Activated CD8-positive, alpha-beta memory T cell treated with anti-CD3 and anti-CD28 coated beads, Interleukin-2, amount 10 ng/mL, durations not matched to agents 7 days and 5 days (primary cell): ENCODE measurements around the gene EFEMP1. TPM values are rescaled to one million over a fixed set of nuclear protein-coding genes. Genes with fewer than 3 reads are reported as not detected.

Experiments
- ATAC-seq: fragments of 150-1000 bp; cut with Tn5 transposase; one replicate; pipeline ENCODE4 v1.10.0; 2021; ENCODE audit warnings: moderate library complexity
- CTCF ChIA-PET: fragments of 350-600 bp; sonication (Branson Sonifier 250); formaldehyde crosslinking; loops from one replicate; lab custom pipeline; 2021; ENCODE audit warnings: antibody characterized with exemption; lab: Charles Lee
- DNase-seq: peaks from one replicate; pipeline ENCODE4 v3.0.0-alpha.2; 2020
- H3K27ac Mint-ChIP-seq: one replicate; pipeline ENCODE4 v1.8.0; 2021; ENCODE audit warnings: mild to moderate bottlenecking, mixed read lengths
- H3K27me3 Mint-ChIP-seq: one replicate; pipeline ENCODE4 v1.8.0; 2021; ENCODE audit warnings: mixed read lengths
- H3K36me3 Mint-ChIP-seq: one replicate; pipeline ENCODE4 v1.8.0; 2021; ENCODE audit warnings: mild to moderate bottlenecking, mixed read lengths
- H3K4me1 Mint-ChIP-seq: one replicate; pipeline ENCODE4 v1.8.0; 2021; ENCODE audit warnings: mixed read lengths
- H3K4me3 Mint-ChIP-seq: one replicate; pipeline ENCODE4 v1.8.0; 2021; ENCODE audit warnings: mild to moderate bottlenecking, moderate library complexity, mixed read lengths
- H3K9me3 Mint-ChIP-seq: one replicate; pipeline ENCODE4 v1.8.0; 2022; ENCODE audit warnings: low read depth, mixed read lengths
- total RNA-seq, 2 experiments: library from RNA; stranded (reverse); gene quantifications; one replicate each; pipeline ENCODE4 v1.2.3, GENCODE V29; 2021

EFEMP1 gene
- total RNA-seq, 2 experiments from 2014 or later = not detected

DNA sequence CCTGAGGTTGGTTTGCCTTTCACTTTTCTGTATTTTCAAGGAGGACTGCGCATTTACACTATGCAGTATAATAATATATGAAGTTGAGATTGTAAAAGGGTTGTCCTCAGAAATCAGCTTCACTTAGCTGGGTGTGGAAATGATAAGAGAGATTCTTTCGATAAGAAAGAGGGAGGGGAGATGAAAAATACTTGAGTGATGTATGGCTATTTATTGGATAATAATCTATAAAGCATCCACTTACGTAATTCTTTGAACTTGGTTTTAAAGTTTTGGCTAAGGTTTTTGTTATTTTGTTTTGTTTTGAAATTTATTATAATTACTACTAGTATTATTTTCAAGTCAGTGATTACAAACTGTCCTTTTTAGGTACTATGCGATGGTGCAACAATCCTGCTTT is 40.6 kb downstream of the EFEMP1 start:
- no peaks in the 10 kb centered on the region for H3K36me3 Mint-ChIP-seq
- no peak overlapping the region for H3K27ac Mint-ChIP-seq
- H3K4me3 Mint-ChIP-seq = no peak overlapping the region
- CTCF ChIA-PET = no interaction called here
- H3K4me1 Mint-ChIP-seq = no peaks in the 10 kb centered on the region
- H3K27me3 Mint-ChIP-seq = no peaks in the 10 kb centered on the region
- DNase-seq = no peak
- no peaks in the 10 kb centered on the region for H3K9me3 Mint-ChIP-seq
- ATAC-seq = no peak

DNA sequence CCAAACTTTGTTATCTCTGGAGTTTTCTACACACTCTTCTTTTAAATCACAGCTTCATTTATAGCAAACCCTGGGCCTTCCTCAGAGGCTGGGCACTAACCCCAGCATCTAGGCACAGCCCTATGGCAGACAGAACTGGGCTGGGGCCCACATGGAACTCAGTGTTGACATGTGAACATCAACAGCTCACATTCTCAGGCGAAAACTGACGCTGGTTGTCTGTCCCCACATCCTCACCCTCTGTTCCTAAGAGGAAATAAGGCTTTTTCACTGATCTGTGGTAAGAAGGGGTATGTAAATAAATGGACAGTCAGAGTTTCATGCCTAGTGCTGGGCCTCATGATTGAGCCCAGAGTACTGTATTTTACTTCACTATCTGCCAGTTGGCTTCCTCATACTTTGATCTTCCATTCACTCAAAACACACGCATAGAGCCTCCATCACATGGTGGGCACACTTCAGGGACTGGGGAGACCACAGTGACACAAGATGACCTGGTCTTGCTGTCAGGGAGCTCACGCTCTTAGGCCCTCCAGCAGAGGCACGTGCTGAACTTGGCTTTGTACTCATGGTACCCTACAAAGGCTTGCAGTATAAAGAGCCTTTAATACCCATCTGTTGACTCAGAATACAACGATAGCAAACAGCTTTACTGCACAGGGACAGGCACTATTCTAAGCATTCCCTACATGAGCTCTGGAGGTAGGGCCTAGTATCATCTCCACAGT is 43.0 kb downstream of the EFEMP1 start:
- Mint-ChIP-seq H3K4me3 (no peak overlapping the region), H3K36me3 (no peaks in the 10 kb centered on the region), H3K9me3 (no peaks in the 10 kb centered on the region), H3K4me1 (no peaks in the 10 kb centered on the region), H3K27ac (no peak overlapping the region), H3K27me3 (no peaks in the 10 kb centered on the region)
- CTCF ChIA-PET = interaction anchor here (0.6 kb wide), 1 partner anchor 702 kb away, joined by 3 read pairs; no protein-coding TSS in a partner anchor
- ATAC-seq (no peak), DNase-seq (no peak)

DNA sequence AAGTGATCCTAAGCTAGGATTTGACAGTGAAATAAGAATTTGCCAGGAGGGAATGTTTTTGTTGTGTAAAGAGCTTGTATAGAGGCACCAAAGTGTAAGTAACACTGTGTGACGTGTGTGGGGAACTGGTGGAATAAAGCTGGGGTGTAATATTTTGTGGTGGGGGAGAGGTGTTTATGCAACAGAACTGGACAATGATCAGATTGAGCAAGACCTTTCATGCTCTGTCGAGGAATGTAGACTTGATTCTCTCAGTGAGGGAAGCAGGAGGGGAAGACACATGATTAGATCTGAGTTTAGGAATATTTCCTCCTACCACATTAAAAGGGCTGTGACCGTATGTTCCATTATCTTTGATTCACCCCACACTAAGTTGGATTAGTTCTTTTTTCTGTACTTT is 43.6 kb downstream of the EFEMP1 start:
- Mint-ChIP-seq H3K27me3 (no peaks in the 10 kb centered on the region), H3K4me1 (no peaks in the 10 kb centered on the region)
- CTCF ChIA-PET = no interaction called here

DNA sequence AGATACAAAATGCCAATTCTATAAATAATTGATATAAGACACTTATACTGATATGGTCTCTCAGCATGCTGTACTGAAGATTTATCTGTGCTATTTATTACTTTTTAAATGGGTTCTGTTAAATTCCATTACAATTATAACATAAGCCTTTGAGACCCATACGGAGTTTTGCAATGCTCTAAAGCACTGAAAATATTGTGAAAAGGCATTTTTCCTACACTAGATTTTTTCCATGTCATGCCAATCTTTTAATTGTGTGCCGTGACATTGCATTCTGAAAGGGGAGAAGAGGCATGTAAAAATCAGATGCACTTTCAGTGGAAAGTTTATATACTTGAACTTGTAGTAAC is 46.5 kb downstream of the EFEMP1 start:
- Mint-ChIP-seq H3K9me3 (no peaks in the 10 kb centered on the region), H3K4me1 (no peaks in the 10 kb centered on the region), H3K36me3 (no peaks in the 10 kb centered on the region), H3K4me3 (no peak overlapping the region), H3K27me3 (no peaks in the 10 kb centered on the region), H3K27ac (no peak overlapping the region)
- CTCF ChIA-PET = no interaction called here
- DNase-seq = no peak
- ATAC-seq = no peak

More for the DNA sequence above, 43.6 kb downstream of the EFEMP1 start:
- no peak overlapping the region for H3K27ac Mint-ChIP-seq
- no peaks in the 10 kb centered on the region for H3K36me3 Mint-ChIP-seq
- H3K9me3 Mint-ChIP-seq = no peaks in the 10 kb centered on the region
- DNase-seq (no peak), ATAC-seq (no peak)
- no peak overlapping the region for H3K4me3 Mint-ChIP-seq

DNA sequence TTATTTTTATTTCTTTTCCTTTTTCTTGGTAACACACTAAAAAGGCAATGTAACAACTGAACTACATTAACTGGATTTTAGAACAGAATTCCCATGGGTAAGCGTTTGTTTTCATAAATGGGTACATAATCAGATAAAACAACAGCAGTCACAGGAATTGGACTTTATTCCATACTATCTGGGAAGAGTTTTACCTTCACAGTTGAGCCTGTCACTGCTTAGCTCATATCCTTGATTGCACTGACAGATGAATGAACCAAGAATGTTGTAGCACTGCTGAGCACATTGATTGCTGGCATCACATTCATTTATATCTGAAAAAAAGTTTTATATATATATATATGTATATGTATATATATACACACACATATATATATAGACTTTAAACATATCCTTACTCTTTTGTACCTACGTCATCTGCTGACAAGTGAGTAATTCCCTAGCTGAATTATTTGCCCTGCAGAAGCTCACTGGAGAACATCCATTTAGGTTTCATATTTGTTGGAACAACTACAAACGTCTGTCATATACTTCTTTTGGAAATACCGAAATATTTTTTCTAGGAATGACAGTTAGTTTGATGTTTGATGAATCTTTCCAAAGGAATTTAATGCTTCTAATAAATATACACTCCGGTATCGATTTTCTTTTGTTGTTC is 47.0 kb downstream of the EFEMP1 start:
- CTCF ChIA-PET = no interaction called here
- Mint-ChIP-seq H3K4me3 (no peak overlapping the region), H3K27ac (no peak overlapping the region), H3K36me3 (no peaks in the 10 kb centered on the region), H3K27me3 (no peaks in the 10 kb centered on the region), H3K4me1 (no peaks in the 10 kb centered on the region), H3K9me3 (no peaks in the 10 kb centered on the region)
- ATAC-seq = no peak
- DNase-seq = no peak

DNA sequence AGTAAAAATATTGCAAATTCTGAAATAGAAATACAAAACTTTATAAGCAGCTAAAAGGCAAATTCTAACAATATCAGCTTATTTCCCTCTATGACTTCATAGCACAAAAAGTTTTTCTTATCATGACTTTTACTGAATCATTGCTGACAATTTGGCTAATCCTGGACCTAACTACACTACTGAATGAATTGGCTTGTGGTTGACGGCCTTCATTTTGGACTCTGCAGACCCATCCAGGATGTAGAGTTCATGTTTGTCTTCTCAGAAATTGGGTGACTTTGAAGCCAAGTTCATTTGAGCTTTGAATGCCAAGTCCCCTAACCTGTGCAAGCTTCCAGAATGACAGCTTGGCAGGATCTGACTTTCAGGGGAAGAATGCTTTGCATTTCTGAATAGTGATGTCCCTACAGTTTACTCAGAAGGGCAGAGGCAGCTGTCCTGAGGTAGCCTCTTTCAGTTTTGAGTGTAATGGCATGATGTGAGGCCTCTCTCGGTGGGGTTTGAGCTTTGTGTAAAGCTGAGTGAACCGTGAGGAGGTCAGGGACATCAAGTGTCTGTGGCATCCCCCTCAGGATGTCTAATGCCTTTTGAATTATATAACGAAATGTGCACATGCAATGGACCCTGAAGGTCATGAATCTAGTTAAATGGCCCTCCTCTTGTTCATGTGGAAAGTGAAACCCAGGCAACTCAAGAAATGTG is 48.0 kb downstream of the EFEMP1 start:
- no peaks in the 10 kb centered on the region for H3K9me3 Mint-ChIP-seq
- no peaks in the 10 kb centered on the region for H3K36me3 Mint-ChIP-seq
- H3K4me3 Mint-ChIP-seq = no peak overlapping the region
- no peak overlapping the region for H3K27ac Mint-ChIP-seq
- CTCF ChIA-PET = no interaction called here
- H3K4me1 Mint-ChIP-seq = no peaks in the 10 kb centered on the region
- ATAC-seq = no peak
- H3K27me3 Mint-ChIP-seq = no peaks in the 10 kb centered on the region
- DNase-seq = no peak

DNA sequence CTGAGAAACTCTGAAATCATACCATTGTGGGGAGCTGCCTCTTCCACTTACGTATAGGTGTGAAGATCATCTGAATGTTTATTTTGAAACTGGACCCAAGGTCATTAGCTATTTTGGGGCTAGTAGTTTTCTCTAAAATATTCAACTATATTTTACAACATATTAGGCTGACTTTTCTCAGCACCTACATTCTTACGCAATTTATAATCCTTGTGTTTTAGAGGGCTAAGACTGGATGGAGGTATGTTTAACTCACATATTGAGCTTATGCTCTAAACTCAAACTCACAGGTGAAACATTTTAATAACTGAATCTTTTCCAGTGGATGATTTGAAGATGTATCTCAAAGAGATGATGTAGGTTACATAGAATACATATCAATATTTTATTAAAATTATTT is 49.2 kb downstream of the EFEMP1 start:
- Mint-ChIP-seq H3K4me1 (no peaks in the 10 kb centered on the region), H3K27ac (no peak overlapping the region), H3K4me3 (no peak overlapping the region), H3K27me3 (no peaks in the 10 kb centered on the region), H3K36me3 (no peaks in the 10 kb centered on the region), H3K9me3 (no peaks in the 10 kb centered on the region)
- no peak for ATAC-seq
- DNase-seq = no peak
- CTCF ChIA-PET = no interaction called here

DNA sequence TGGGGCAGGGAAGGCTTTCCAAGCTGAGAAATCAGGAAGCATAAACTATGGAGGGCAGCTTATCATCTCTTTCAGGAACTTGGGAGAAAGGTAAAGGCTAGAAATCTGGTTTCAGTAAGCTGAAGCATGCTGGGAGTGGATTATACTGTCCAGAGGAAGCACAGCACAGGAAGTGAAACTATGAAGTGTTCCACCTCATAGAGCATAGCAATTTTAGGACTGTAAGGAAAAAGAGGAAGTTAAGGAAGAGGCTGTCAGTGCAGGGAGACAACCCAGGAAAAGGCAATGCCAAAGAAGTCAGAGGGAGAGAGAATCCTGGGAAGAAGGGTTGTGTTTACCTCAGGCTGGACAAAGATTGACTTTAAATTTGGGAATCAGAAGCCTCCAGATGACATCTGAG is 51.9 kb downstream of the EFEMP1 start:
- ATAC-seq (no peak), DNase-seq (no peak)
- Mint-ChIP-seq H3K27me3 (no peaks in the 10 kb centered on the region), H3K4me3 (no peak overlapping the region), H3K4me1 (no peaks in the 10 kb centered on the region), H3K9me3 (no peaks in the 10 kb centered on the region), H3K36me3 (no peaks in the 10 kb centered on the region), H3K27ac (no peak overlapping the region)
- CTCF ChIA-PET = no interaction called here

DNA sequence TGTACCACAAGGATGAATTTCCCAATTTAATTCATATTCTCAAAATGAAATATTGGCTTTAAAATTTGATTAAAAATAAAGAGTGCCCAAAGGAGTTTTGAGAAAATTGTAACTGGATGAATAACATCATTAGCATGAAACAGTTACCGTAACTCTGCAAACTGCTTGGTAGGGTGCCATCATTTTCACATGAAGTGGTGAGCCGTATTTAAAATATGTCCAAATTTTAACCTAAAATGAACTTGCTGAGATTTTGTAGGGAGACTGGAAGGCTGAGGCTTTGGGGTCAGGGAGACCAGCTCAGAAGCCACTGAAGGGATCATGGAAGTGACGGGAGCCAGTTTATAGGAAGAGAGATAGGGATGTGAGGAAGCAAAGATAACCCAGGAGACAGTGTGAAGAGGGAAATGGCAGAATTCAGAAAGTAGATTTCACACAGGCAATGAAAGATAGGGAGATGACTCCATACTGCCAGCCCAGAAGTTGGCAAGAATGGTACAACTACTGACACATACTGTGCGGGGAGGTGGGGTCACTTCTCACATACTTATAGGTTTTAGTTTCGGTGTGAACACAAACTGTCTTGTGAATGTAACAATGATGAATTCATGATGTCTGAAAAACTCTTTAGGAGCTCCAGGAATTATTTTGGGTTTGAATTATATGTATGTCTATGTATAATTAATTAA is 53.8 kb downstream of the EFEMP1 start:
- CTCF ChIA-PET = no interaction called here
- Mint-ChIP-seq H3K27me3 (no peaks in the 10 kb centered on the region), H3K4me3 (no peak overlapping the region)

DNA sequence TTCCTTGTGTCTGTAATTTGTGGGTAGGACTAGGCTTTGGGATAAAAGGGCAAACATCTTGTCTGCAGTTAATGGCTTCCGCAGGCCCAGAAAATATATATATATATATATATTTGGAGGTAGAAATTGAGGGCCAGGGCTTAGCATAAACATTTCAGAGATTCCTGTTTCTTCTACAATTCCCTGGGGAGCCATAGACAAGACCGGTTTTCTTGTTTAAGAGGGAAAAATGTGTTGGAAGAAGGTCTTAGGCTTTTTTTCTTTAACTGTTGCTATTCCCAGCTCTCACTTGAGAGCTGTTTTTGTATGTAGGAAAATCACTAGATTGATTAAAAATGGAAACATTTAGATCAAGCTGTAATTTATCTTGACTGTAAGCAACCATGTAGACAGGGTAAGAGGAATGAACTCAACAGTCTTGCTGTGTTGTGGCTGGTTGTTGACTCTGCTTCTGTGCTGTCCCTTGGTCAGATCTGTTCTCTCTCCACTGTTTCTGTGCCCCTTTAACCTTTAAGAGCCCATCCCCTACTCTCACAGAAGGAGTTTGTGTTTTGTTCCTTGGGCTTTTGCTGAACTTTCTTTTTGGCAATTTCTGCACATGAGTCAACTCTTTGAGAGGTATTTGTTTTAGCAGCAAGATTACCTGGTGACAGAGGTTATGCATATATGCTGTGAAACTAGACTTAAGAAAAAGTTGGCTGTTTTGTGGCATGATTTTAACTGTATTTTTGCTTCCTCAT is 58.3 kb downstream of the EFEMP1 start:
- no peaks in the 10 kb centered on the region for H3K4me1 Mint-ChIP-seq
- no peaks in the 10 kb centered on the region for H3K9me3 Mint-ChIP-seq
- no peak overlapping the region for H3K27ac Mint-ChIP-seq
- CTCF ChIA-PET = no interaction called here
- ATAC-seq = no peak
- DNase-seq = no peak
- no peaks in the 10 kb centered on the region for H3K36me3 Mint-ChIP-seq
- no peaks in the 10 kb centered on the region for H3K27me3 Mint-ChIP-seq
- H3K4me3 Mint-ChIP-seq = no peak overlapping the region

More for the DNA sequence above, 53.8 kb downstream of the EFEMP1 start:
- H3K9me3 Mint-ChIP-seq = no peaks in the 10 kb centered on the region
- ATAC-seq (no peak), DNase-seq (no peak)
- H3K27ac Mint-ChIP-seq = no peak overlapping the region
- H3K36me3 Mint-ChIP-seq = no peaks in the 10 kb centered on the region
- no peaks in the 10 kb centered on the region for H3K4me1 Mint-ChIP-seq

DNA sequence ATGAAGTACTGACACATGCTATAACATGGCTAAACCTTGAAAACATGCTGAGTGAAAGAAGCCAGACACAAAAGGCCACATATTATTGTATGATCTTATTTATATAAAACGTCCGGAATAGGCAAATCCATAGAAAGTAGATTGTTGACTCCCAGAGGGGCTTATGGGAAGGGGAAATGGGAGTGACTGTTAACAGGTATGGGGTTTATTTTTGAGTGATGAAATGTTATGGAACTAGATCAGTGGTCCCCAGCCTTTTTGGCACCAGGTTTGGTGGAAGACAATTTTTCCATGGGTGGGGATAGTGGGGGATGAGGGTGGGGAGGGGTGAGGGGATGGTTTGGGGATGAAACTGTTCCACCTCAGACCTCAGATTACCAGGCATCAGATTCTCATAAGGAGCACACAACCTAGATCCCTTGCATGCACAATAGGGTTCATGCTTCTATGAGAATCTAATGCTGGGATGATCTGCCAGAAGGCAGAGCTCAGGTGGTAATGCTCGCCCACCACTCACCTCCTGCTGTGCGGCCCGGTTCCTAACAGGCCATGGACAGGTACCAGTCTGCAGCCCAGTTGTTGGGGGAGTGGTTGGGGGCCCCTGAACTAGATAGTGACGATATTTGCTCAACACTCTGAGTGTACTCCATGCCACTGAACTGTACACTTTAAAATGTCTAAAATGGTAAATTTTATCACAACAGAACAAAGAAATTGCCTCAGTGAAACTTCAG is 59.1 kb downstream of the EFEMP1 start:
- no peak overlapping the region for H3K4me3 Mint-ChIP-seq
- H3K9me3 Mint-ChIP-seq = no peaks in the 10 kb centered on the region
- no peak for ATAC-seq
- DNase-seq = no peak
- H3K36me3 Mint-ChIP-seq = no peaks in the 10 kb centered on the region
- H3K4me1 Mint-ChIP-seq = no peaks in the 10 kb centered on the region
- no peaks in the 10 kb centered on the region for H3K27me3 Mint-ChIP-seq
- CTCF ChIA-PET = no interaction called here
- no peak overlapping the region for H3K27ac Mint-ChIP-seq

DNA sequence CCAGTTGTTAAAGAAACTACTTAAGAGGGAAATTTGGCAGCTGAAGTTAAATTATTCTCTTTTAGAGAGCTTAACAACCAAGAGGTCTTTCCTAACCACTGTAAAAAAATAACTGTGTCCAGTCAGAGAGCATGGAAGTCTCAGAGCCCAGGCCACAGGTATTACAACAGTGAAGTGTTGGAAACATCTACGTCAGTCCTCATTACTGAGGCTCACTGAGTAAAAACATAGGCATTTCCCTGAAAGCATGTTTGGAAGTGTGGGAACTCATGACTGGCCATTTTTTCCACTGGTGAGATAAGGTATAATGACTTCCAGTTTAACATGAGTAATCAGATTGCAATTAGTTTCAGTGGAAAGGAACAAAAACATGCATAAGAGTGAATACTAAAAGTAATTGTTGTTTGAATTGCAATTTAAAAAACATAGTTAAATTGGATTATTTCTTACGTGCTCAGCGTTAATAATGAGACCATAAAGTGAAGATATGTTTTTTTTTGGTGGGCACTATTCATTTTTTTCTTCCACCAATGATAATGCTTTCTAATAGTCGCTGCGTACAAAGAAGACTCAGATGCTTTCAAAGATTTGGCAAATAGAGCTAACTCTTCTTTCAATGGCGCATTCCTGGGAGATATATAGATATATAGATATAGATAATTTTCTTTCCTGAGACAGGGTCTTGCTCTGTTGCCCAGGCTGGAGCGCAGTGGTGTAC is 60.8 kb downstream of the EFEMP1 start:
- Mint-ChIP-seq H3K27me3 (no peaks in the 10 kb centered on the region), H3K4me3 (no peak overlapping the region), H3K9me3 (no peaks in the 10 kb centered on the region), H3K36me3 (no peaks in the 10 kb centered on the region), H3K27ac (no peak overlapping the region), H3K4me1 (no peaks in the 10 kb centered on the region)
- DNase-seq (no peak), ATAC-seq (no peak)
- CTCF ChIA-PET = no interaction called here
